K562 (cell line): ENCODE measurements around the gene CORO2A. TPM values are rescaled to one million over a fixed set of nuclear protein-coding genes. Genes with fewer than 3 reads are reported as not detected.

Experiments used
- ATF7 ChIP-seq: fragments of 450-650 bp; IDR thresholded peaks from 2 replicates; pipeline ENCODE4 v1.7.1; 2014; ENCODE audit warnings: mild to moderate bottlenecking, moderate library complexity
- BACH1 ChIP-seq: fragments of 200-800 bp; sonication (Bioruptor generic); IDR thresholded peaks from 2 replicates; pipeline ENCODE4 v1.6.1; 2016; ENCODE audit warnings: missing genetic modification characterization, missing compliant biosample characterization
- CCAR2 ChIP-seq: fragments of 200-400 bp; formaldehyde crosslinking; IDR thresholded peaks from 2 replicates; pipeline ENCODE4 v1.6.1; 2017; ENCODE audit warnings: mild to moderate bottlenecking, low read depth, low read length
- HCFC1 ChIP-seq: IDR thresholded peaks from 2 replicates; pipeline ENCODE4 v1.6.1; 2012; ENCODE audit warnings: low read depth, low read length, improper control_type of control experiment
- HEY1 ChIP-seq: fragments of 250-450 bp; sonication (Bioruptor Pico); IDR thresholded peaks from 2 replicates; pipeline ENCODE4 v1.5.0; 2020; ENCODE audit warnings: mild to moderate bottlenecking, moderate library complexity, borderline replicate concordance
- KLF16 ChIP-seq: IDR thresholded peaks from 2 replicates; pipeline ENCODE4 v1.6.1; 2016; ENCODE audit warnings: antibody characterized with exemption
- KLF6 ChIP-seq: fragments of 250-450 bp; sonication (Bioruptor Pico); IDR thresholded peaks from 2 replicates; pipeline ENCODE4 v1.4.0; 2020; ENCODE audit warnings: mild to moderate bottlenecking, moderate library complexity, borderline replicate concordance
- PRMT5 ChIP-seq: sonication (generic); formaldehyde crosslinking; IDR thresholded peaks from 2 replicates; pipeline ENCODE4 v1.5.0; 2020; ENCODE audit warnings: missing genetic modification reagents
- RB1 ChIP-seq: fragments of 450-650 bp; IDR thresholded peaks from 2 replicates; pipeline ENCODE4 v1.6.1; 2017; ENCODE audit warnings: low read depth, mild to moderate bottlenecking
- SIN3A ChIP-seq, 2 experiments: fragments of 150-350 bp in 1 of 2; IDR thresholded peaks; 2 replicates each; pipeline ENCODE4 v1.6.1; 2011 to 2016; ENCODE audit warnings: borderline replicate concordance in 2 of 2, low read depth in 2 of 2, low read length in 2 of 2, mild to moderate bottlenecking in 2 of 2, moderate library complexity in 2 of 2; ENCODE audit not compliant: control insufficient read depth in 1 of 2
- ZBTB40 ChIP-seq, 2 experiments: fragments of 450-650 bp in 1 of 2; sonication (generic) in 1 of 2; formaldehyde crosslinking in 1 of 2; IDR thresholded peaks; 2 replicates each; pipeline versions ENCODE4 v1.7.1 to v1.9.0; 2016 to 2022; ENCODE audit warnings: inconsistent platforms in 1 of 2, mild to moderate bottlenecking in 1 of 2, missing genetic modification reagents in 1 of 2
- ZNF140 ChIP-seq: fragments of 250-450 bp; sonication (Bioruptor Pico); IDR thresholded peaks from 2 replicates; pipeline ENCODE4 v1.8.0; 2021; ENCODE audit warnings: moderate library complexity, mild to moderate bottlenecking, inconsistent platforms
- ZNF316 ChIP-seq: fragments of 450-650 bp; IDR thresholded peaks from 2 replicates; pipeline ENCODE4 v1.6.1; 2016
- polyA plus RNA-seq, 8 experiments: library from polyadenylated mRNA; depleted of rRNA in 4 of 8; stranded (reverse) in 5 of 8; unstranded in 3 of 8; fragments of >200 nt; fragmentation: Nextera tagmentation in 2 of 8; fragmentation: Illumina TruSeq in 1 of 8; extraction: Ambion mirVana in 2 of 8; extraction: Trizol in 1 of 8; gene quantifications; 2 replicates each; pipeline versions ENCODE4 v1.2.1 to v1.2.3, GENCODE V29; 2011 to 2014; ENCODE audit warnings: inconsistent platforms in 1 of 8, missing spikeins in 1 of 8
- total RNA-seq, 7 experiments: library from RNA; depleted of rRNA in 6 of 7; stranded (reverse); fragments of >200 nt in 6 of 7; fragmentation: Illumina TruSeq in 2 of 7; extraction: Trizol in 2 of 7; gene quantifications; 2 replicates each; pipeline versions ENCODE4 v1.2.1 to v1.2.3, GENCODE V29; 2011 to 2021; ENCODE audit warnings: low replicate concordance in 1 of 7
- TF ChIP-seq, protein P1 (sequence below): sonication (generic); formaldehyde crosslinking; IDR thresholded peaks from 2 replicates; pipeline ENCODE4 v1.8.1; 2022; ENCODE audit warnings: missing genetic modification reagents
- TF ChIP-seq, protein P2 (sequence below): fragments of 250-450 bp; sonication (Bioruptor Pico); IDR thresholded peaks from 2 replicates; pipeline ENCODE4 v1.8.0; 2022; ENCODE audit warnings: moderate library complexity, mild to moderate bottlenecking, inconsistent platforms

Gene CORO2A
- total and polyA plus RNA-seq, 9 of the 15 experiments (the other 6 are each of a cell fraction or from before 2014, with no cell fraction given) = 9.5 to 26.6 (median 18.0) TPM

- no peak for TF ChIP-seq ZBTB40 (IDR thresholded peaks at IDR 0.05)
- no peak for TF ChIP-seq ZBTB40 (CRISPR knock-in tag; IDR thresholded peaks at IDR 0.05)
- TF ChIP-seq HEY1 (CRISPR knock-in tag) = no peak
- TF ChIP-seq PRMT5 = no peak
- no peak for TF ChIP-seq ZNF316
- TF ChIP-seq ATF7 = peak; percentile 54
- TF ChIP-seq, protein P1, sequence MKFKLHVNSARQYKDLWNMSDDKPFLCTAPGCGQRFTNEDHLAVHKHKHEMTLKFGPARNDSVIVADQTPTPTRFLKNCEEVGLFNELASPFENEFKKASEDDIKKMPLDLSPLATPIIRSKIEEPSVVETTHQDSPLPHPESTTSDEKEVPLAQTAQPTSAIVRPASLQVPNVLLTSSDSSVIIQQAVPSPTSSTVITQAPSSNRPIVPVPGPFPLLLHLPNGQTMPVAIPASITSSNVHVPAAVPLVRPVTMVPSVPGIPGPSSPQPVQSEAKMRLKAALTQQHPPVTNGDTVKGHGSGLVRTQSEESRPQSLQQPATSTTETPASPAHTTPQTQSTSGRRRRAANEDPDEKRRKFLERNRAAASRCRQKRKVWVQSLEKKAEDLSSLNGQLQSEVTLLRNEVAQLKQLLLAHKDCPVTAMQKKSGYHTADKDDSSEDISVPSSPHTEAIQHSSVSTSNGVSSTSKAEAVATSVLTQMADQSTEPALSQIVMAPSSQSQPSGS = no peak
- TF ChIP-seq HCFC1 = no peak
- TF ChIP-seq CCAR2 = no peak
- peak; percentile 50 for TF ChIP-seq RB1
- TF ChIP-seq KLF6 (CRISPR knock-in tag) = 0 out of 2 replicates have a peak, but pooled peaks have one; percentile 26
- TF ChIP-seq ZNF140 (CRISPR knock-in tag) = no peak
- TF ChIP-seq, protein P2, sequence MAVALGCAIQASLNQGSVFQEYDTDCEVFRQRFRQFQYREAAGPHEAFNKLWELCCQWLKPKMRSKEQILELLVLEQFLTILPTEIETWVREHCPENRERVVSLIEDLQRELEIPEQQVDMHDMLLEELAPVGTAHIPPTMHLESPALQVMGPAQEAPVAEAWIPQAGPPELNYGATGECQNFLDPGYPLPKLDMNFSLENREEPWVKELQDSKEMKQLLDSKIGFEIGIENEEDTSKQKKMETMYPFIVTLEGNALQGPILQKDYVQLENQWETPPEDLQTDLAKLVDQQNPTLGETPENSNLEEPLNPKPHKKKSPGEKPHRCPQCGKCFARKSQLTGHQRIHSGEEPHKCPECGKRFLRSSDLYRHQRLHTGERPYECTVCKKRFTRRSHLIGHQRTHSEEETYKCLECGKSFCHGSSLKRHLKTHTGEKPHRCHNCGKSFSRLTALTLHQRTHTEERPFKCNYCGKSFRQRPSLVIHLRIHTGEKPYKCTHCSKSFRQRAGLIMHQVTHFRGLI = no peak
- TF ChIP-seq SIN3A (IDR thresholded peaks at IDR 0.05; ENCODE audit: borderline replicate concordance in 2 of 2, control insufficient read depth in 1 of 2, low read depth in 2 of 2, low read length in 2 of 2) = 0 out of 4 replicates have a peak, but pooled peaks of 1 of the 2 experiments have one; percentile 24
- no peak for TF ChIP-seq KLF16
- no peak for TF ChIP-seq BACH1 (tag)
Observed at GRCh38 chr9:98192503-98193335, at the start of gene CORO2A (continued).
